ENCODE measurements around the gene VMP1.

- TF ChIP-seq PRDM10 (tag by site-specific recombination; IDR thresholded peaks at IDR 0.05) (no peak), ZNF121 (tag by site-specific recombination; IDR thresholded peaks at IDR 0.05) (no peak), CTCF (tag by site-specific recombination; IDR thresholded peaks at IDR 0.05) (no peak), ZNF792 (tag by site-specific recombination; IDR thresholded peaks at IDR 0.05) (no peak), MEIS1 (CRISPR knock-in tag; IDR thresholded peaks at IDR 0.05; ENCODE audit: borderline replicate concordance) (no peak), KLF16 (tag by site-specific recombination; IDR thresholded peaks at IDR 0.05) (no peak), ZNF600 (tag by site-specific recombination; IDR thresholded peaks at IDR 0.05) (no peak), REST (tag by site-specific recombination; IDR thresholded peaks at IDR 0.05) (no peak), ZBTB1 (tag by site-specific recombination; IDR thresholded peaks at IDR 0.05) (no peak), ZNF701 (tag by site-specific recombination; IDR thresholded peaks at IDR 0.05) (no peak), ZNF76 (tag by site-specific recombination; IDR thresholded peaks at IDR 0.05; ENCODE audit: borderline replicate concordance, low read depth) (no peak)
These were observed 132.3 kb downstream of the VMP1 start for GRCh38 chr17:59839651-59840328.
